Loucy (cell line): ENCODE measurements around the gene NFKB1.
A peak's percentile ranks its signal among the peaks of the same experiment; 100 is the strongest.

Experiments
- H2AFZ ChIP-seq: fragments of 200-600 bp; sonication (generic); 2 replicates; pipeline ENCODE4 v1.6.0; 2016; ENCODE audit warnings: antibody characterized with exemption, mild to moderate bottlenecking, low read length, moderate library complexity
- H3F3A ChIP-seq: fragments of 200-600 bp; 2 replicates; pipeline ENCODE4 v1.6.0; 2016; ENCODE audit warnings: antibody characterized with exemption, low read depth, mild to moderate bottlenecking
- H3K27me3 ChIP-seq: fragments of 200-600 bp; sonication (generic); 2 replicates; pipeline ENCODE4 v1.6.1; 2014; ENCODE audit warnings: low read length, mild to moderate bottlenecking; ENCODE audit not compliant: insufficient read depth, poor library complexity, severe bottlenecking
- H3K36me3 ChIP-seq: fragments of 200-600 bp; sonication (generic); 2 replicates; pipeline ENCODE4 v1.6.1; 2016; ENCODE audit warnings: low read length; ENCODE audit not compliant: insufficient read depth
- H3K4me1 ChIP-seq: fragments of 200-600 bp; sonication (generic); 2 replicates; pipeline ENCODE4 v1.5.1; 2014; ENCODE audit warnings: low read length, mild to moderate bottlenecking; ENCODE audit not compliant: insufficient read depth, poor library complexity, severe bottlenecking
- H3K4me2 ChIP-seq: fragments of 200-600 bp; sonication (generic); 2 replicates; pipeline ENCODE4 v1.6.0; 2014; ENCODE audit warnings: antibody characterized with exemption, low read length, low read depth, mild to moderate bottlenecking; ENCODE audit not compliant: poor library complexity, severe bottlenecking
- H3K4me3 ChIP-seq: fragments of 200-600 bp; sonication (generic); 2 replicates; pipeline ENCODE4 v1.5.1; 2014; ENCODE audit warnings: low read length, mild to moderate bottlenecking, mixed read lengths; ENCODE audit not compliant: poor library complexity, severe bottlenecking
- H3K79me2 ChIP-seq: fragments of 200-600 bp; sonication (generic); 2 replicates; pipeline ENCODE4 v1.6.1; 2014; ENCODE audit warnings: low read length; ENCODE audit not compliant: insufficient read depth
- H3K9ac ChIP-seq: fragments of 200-600 bp; sonication (generic); 2 replicates; pipeline ENCODE4 v1.6.0; 2014; ENCODE audit warnings: mild to moderate bottlenecking, low read depth, low read length, moderate library complexity; ENCODE audit not compliant: poor library complexity, severe bottlenecking
- H3K9me2 ChIP-seq: fragments of 200-600 bp; sonication (generic); replicated peaks from 2 replicates; pipeline ENCODE4 v1.6.1; 2016; ENCODE audit warnings: low read depth, low read length, mixed read lengths
- H3K9me3 ChIP-seq: fragments of 200-600 bp; sonication (generic); 2 replicates; pipeline ENCODE4 v1.6.1; 2014; ENCODE audit warnings: mild to moderate bottlenecking, antibody characterized with exemption, low read length, low read depth; ENCODE audit not compliant: insufficient read depth
- H4K20me1 ChIP-seq: fragments of 200-600 bp; sonication (generic); 2 replicates; pipeline ENCODE4 v1.6.0; 2014; ENCODE audit warnings: antibody characterized with exemption, low read length, mild to moderate bottlenecking; ENCODE audit not compliant: insufficient read depth, poor library complexity, severe bottlenecking
- CTCF ChIP-seq: fragments of 200-600 bp; sonication (generic); conservative IDR thresholded peaks from 2 replicates; pipeline ENCODE4 v1.5.1; 2014; ENCODE audit warnings: mild to moderate bottlenecking, antibody characterized with exemption, low read length
- EZH2phosphoT487 ChIP-seq: fragments of 200-600 bp; IDR thresholded peaks from 2 replicates; pipeline ENCODE4 v1.6.1; 2018; ENCODE audit warnings: antibody characterized with exemption, mild to moderate bottlenecking, moderate library complexity, borderline replicate concordance

NFKB1 gene

GRCh38 chr4:102608190-102608589 lies 107.0 kb downstream of the NFKB1 start:
- Histone ChIP-seq H3K27me3 (no peaks in the 10 kb centered on the region), H3K9me3 (no peaks in the 10 kb centered on the region), H4K20me1 (no peaks in the 10 kb centered on the region), H3K4me2 (no peak overlapping the region), H3K9ac (no peak overlapping the region), H3K79me2 (no peaks in the 10 kb centered on the region), H2AFZ (no peak overlapping the region), H3K4me3 (no peak overlapping the region), H3K36me3 (peaks cover 82% of the 10 kb centered on the region), H3F3A (no peaks in the 10 kb centered on the region; the same call in 1 of the 2 replicates), H3K9me2 (no peaks in the 10 kb centered on the region), H3K4me1 (peaks cover 7% of the 10 kb centered on the region)
- TF ChIP-seq EZH2phosphoT487 (no peak), CTCF (no peak)

DNA sequence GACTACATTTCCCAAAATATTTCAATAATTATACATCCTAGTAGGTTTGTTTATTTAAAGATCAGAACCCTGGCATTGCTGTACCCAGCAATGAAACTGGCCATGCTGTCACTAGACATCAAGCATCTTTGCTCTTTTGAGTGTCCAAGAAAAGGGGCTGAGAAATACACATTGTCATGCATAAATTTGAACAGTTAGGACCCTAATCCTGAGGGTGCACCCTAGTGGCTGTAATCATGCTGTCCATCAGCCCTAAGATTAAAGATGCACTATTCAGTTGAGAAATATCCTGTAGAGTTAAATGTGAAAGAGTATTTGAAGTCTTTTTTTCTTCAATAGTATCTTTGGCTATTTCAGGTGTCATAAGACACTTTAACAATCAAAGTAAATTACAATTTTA lies 108.8 kb downstream of the NFKB1 start:
- Histone ChIP-seq H3K79me2 (no peaks in the 10 kb centered on the region), H3K4me2 (no peak overlapping the region), H3K36me3 (peaks cover 87% of the 10 kb centered on the region), H2AFZ (no peak overlapping the region), H3K4me3 (no peak overlapping the region), H4K20me1 (no peaks in the 10 kb centered on the region), H3F3A (no peaks in the 10 kb centered on the region; the same call in 1 of the 2 replicates), H3K9me3 (no peaks in the 10 kb centered on the region), H3K9ac (no peak overlapping the region), H3K27me3 (no peaks in the 10 kb centered on the region), H3K4me1 (peaks cover 10% of the 10 kb centered on the region), H3K9me2 (no peaks in the 10 kb centered on the region)
- TF ChIP-seq EZH2phosphoT487 (no peak), CTCF (peak; percentile 68)

DNA sequence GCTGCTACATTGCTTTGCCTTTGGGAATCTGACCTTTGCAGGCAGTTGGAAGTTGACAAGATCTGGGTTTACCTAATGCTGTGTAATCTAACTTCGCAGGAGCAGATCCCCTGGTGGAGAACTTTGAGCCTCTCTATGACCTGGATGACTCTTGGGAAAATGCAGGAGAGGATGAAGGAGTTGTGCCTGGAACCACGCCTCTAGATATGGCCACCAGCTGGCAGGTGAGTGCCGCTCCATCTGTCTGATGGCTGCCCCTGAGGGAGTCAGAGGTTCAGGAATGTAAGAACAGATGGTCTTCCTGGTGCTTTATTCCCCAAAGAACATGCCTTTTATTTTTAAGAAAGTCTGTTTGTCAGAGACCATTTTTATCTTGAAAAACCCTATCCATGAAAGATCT lies 109.3 kb downstream of the NFKB1 start:
- Histone ChIP-seq H3K4me2 (no peak overlapping the region), H3K79me2 (no peaks in the 10 kb centered on the region), H2AFZ (no peak overlapping the region), H3K4me3 (no peak overlapping the region), H3K9me2 (no peaks in the 10 kb centered on the region), H3K9ac (no peak overlapping the region), H3F3A (no peaks in the 10 kb centered on the region; the same call in 1 of the 2 replicates), H4K20me1 (no peaks in the 10 kb centered on the region), H3K27me3 (no peaks in the 10 kb centered on the region), H3K36me3 (peaks cover 86% of the 10 kb centered on the region), H3K4me1 (peaks cover 10% of the 10 kb centered on the region), H3K9me3 (no peaks in the 10 kb centered on the region)
- TF ChIP-seq EZH2phosphoT487, result no peak
- no peak for TF ChIP-seq CTCF
